ENCODE data around the gene PAX3. TPM values are rescaled to one million over a fixed set of nuclear protein-coding genes. Genes with fewer than 3 reads are reported as not detected.

PAX3 gene
- total RNA-seq, 1 donor from 2014 or later: not detected

DNA sequence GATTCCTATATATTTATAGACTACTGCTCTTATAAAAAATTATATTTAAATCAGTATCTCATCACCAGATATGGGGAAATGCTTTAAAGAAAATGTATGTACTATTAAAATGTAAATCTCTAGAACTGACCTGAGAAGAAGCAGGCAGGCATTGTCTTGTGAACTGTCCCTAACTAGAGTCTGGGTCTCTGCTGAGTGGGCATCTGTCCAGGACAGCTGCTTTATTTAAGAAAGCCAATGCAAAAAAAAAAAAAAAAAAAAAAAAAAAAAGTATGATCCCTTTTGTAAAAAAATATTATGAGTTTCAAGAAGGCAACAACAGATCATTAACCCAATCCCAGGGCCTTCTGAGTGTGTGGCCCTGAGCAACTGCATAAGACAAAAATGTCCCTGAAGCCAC lies 66.0 kb downstream of the PAX3 start:
- intact Hi-C loops (cut with micrococcal nuclease): no loop called here

DNA sequence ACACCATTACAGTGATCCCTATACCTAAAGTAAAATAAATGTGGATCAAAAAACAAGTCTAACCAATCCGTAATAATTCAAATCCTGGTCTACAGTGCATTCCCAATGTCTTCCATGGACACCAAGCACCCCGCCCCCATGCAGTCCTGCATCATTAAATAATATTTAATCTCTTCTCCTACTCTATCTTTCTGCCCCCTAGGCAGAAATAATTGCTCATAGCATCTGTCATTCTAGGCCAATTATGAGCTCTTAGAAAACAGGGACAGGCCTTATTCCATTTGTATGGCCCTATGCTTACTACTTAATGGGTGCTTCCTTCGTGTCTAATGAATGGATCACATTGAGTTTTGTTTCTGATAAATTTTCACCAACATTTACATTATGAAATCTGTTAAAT lies 66.4 kb downstream of the PAX3 start:
- intact Hi-C loops (cut with micrococcal nuclease): no loop called here

DNA sequence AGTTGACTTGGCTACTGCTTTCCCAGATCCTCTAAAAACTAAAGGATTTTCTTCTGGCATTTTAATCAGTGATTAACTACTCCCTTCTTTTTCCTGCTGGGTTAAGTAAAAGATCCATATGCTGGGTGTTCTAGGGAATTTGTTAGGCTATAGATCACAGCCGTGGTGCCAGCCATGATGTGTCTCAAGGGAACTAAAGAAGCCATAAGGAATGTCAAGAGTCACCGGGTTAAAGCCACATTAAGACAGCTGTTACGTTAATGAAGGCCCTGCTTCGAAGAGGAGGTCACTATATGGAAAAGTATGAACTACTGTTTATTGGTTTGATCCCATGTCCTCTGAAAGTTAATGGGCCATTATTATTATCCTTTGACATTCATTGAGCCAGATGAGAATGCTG lies 70.7 kb downstream of the PAX3 start:
- intact Hi-C loops (cut with micrococcal nuclease): no loop called here

DNA sequence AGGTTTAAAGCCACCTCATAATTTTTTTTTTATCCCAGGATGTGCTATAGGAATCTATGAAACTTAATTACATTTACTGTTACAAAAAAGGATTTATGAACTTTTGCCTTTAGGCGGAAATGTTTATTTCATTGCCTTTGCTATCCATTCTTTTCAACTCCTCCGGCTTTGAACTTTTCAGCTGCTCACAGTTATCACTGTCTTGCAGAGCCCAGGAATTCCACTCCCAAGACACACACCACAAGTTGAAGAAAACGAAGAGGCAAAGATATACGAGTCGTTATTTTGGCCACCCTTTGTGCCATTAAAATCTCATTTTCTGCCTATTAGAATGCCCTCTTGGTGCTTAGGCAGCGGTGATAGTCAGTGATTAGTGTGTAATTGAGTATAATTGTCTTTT lies 80.0 kb downstream of the PAX3 start:
- intact Hi-C loops (cut with micrococcal nuclease): no loop called here

DNA sequence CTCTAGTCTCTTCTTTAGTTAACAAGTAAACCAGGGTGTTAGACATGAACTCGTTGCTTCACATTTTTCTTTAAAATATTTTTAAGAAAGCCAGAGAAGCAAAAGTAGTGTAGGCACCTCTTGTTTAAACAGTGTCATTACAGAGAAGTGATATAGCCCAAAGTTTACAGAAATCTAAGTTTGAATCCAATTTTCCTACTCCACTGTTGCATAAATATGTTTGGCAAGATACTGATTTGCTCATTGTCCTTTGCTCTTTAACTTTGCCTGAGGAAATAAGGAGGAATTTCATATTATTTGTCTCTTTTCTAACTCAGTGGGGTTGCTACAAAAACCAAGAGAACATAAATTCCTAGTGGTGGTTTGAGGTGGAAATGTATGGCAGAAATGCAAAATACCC lies 81.1 kb downstream of the PAX3 start:
- intact Hi-C loops (cut with micrococcal nuclease): no loop called here

DNA sequence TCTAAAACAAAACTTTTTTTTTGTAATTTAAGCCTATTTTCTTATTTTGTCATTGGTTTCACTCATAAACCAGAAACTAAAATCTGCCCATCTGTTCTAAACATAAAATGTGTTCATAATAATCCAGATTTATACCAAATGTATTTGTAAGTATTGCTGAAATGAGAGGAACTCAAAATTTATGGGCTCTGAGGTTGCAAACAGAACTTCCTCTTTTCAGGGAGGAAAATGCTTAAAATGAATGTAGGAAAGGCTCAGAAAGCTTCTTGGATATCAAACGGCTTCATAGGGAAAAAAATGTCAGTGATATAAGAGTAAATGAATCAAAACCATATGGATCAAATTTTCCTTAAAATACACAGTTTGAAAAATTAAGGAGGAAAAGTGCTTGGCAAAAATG lies 83.9 kb downstream of the PAX3 start:
- intact Hi-C loops (cut with micrococcal nuclease): no loop called here

DNA sequence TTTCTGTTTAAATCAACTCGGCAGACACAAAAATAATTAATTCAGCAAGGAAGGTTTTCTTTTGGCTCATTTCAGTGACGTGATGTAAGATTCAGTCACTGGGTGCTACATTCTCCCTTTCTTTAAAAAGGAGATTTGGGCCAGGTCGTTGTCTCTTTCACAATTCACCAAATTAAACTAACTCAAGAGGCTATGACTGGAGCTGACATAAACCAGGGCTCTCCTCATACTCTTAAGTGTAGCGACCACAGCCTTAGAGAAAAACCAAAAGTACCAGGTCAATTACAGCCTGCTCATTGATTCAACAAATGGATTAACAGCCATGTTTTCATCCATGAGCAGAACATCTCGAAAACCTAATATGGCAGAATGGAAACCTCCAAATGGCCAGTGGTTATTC lies 85.7 kb downstream of the PAX3 start:
- intact Hi-C loops (cut with micrococcal nuclease): no loop called here

DNA sequence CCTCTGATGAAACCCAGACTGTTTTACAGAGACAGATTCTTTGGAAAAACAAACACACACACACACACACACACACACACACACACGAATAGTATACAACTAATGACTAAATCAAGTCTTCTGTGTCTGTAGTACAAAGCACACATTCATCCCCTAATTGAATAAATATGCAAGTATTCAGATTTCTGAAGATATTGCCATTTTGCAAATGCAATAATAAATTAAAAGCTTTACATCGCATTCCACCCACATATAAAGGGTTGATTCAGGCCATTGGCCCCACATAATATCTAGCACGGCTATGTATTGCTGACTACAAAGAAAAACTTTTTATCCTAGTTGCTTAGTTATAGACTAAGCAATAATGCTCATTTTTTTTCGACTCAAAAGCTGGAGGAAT lies 86.2 kb downstream of the PAX3 start:
- intact Hi-C loops (cut with micrococcal nuclease): no loop called here

DNA sequence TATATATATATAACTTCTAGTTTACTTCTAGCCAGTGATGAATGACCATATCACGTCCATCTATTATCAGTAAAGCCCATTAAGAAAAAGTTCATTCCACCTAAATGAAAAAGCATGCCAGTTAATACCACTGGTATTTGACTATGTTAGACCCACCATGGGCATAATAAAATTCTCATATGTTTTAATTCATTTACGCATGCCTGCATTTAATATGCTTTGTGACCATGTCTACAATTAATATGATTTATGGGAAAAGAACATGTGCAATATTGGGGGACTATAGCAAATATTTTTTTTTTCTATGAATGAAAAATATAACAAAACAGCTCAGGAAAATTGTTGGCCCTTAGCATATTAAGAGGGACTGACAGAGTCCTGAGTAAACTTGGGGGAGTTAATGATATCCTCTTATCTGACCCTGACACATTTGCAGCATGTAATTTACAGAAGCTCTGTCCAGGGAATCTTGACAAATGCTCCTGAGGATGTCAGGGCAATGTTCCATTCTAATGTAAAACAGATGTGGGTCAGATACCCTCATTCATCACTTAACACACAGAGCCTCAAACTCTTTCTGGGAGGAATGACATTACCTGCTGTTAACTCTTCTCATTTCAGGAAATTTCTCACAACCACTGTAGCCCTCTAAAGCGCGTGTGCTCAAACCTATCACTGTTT lies 90.6 kb downstream of the PAX3 start:
- intact Hi-C loops (cut with micrococcal nuclease): no loop called here

DNA sequence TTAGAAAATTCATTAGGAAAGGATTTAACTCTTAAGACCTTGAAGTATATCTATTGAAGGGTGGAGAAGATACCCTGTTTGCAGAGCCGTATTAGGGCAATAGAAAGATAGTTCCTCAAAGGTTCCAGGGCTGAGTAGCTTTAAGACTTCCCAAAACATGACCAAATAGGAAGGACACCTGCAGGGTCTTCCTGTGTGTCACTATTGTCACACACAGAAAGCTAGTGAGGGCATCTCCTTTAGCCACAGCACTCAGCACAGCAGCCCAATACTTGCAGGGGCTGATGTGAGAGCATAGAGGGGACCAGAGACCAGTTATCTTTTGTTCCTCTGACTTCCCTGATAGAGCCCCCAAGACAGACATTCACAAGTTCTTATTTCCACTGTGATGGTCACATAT lies 93.7 kb downstream of the PAX3 start:
- intact Hi-C loops (cut with micrococcal nuclease): no loop called here

DNA sequence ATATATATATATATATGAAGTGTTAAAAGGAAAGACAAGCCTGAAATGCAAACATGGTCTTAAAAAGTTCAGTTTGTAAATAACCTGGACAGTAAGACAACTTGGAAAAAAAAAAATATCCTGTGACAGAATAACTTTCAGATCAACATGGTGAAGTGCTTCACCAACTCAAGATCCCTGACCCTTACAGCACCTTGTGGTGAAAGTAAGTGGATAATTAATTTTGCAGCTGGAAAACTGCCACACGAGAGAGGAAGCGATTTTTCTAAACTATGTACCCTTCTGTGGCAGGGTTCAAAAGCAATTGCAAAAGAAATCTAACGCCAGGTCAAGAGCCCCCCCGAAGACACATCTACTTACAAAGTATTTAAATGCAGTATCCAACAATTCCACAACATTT lies 95.8 kb downstream of the PAX3 start:
- intact Hi-C loops (cut with micrococcal nuclease): no loop called here

DNA sequence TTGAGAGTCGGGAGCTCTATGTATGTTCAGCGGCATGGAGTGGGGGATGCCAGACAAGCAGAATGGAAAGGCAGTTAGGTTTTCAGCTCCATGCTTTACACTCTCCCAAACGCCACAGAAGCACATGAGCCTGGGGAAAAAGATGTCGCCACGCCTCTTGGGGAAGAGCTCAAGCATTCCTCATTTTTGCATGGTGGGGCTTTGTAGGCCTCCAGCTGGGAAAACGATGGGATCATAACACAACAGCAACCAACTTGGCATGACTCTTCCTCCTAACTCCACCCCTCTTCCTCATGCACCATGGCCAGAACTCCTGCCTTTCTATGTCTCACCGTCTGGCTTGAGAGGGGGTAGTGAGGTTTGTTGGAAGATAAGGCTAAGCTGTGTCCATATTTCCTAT lies 102.6 kb downstream of the PAX3 start:
- intact Hi-C loops (cut with micrococcal nuclease): no loop called here

DNA sequence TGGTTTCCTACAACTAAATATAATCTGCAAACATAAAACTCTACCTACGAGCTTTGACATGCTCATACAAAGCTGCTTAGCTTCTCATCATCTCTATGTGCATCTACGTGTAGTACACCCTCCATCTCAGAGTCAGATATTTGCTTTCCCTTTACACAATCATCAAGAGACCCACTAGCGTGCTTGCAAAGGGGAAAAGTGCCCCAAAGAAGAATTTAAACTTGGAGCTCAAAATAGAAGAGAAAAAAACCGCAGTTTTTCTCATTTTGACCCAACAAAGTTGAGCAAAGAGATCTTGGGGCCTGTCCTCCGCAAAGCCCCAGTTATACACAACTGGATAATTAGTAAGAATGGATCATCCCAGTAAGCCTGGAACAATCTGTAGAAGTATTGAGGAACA lies 104.1 kb downstream of the PAX3 start:
- intact Hi-C loops (cut with micrococcal nuclease): no loop called here

DNA sequence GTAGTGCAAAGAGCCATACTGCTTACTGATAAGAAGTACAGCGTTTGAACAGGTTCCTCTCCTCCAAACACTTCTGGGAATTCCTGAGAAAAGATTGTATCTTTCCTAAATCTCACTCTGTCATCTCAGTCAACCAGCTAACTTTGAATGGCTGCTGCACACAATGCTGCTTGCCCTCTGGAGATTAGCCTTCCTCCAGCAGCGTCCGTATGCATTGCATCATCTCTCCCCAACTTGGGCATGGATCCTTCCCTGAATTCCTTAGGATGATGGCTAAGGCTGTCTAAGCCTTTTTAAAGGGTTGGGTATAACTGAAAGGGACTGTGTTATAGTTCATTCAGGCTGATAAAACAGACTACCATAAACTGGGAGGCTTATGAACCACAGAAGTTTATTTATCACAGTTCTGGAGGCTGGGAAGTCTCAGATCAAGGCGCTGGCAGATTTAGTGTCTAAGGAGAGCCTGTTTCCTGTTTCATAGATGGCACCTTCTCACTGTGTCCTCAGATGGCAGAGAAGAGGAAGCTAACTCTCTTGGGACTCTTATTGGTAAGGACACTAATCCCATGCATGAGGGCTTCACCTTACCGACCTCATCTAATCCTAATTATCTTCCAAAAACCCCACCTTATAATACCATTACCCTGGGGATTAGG lies 105.3 kb downstream of the PAX3 start:
- intact Hi-C loops (cut with micrococcal nuclease): no loop called here

DNA sequence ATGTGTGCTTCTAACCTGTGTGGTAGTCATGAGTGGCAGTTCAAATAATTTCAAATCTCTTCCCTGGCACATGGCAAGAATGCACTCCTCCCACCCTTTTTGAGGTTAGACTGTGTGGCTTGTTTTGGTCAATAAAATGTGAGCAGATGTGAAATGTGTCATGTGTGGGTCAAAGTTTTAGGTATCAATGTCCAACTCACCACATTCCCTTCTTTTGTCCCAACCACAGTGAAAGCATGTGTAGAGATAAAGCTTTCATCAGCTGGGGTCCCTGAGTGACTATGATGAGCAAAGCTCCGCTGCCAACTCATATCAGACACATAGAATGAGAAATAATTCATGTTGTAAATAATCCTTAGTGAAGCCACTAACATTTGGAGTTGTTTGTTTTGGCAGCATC lies 118.2 kb downstream of the PAX3 start:
- intact Hi-C loops (cut with micrococcal nuclease): no loop called here

DNA sequence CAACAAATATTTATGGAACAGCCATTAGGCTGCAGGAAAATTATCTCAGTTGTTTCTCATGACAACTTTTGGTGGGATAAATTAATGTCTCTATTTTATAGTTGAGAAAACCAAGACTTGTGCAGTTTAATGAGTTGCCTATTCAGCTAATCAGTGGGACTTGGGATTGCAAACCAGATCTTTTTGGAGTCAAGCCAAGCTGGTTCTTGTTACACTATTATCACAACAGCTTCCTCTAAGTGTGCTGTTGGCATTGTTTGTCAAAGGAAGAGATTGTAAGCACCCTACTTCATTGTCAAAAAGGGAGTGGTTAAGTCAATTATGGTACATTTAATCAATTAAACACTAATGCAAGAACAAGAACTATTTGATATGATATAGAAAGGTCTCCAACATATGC lies 119.2 kb downstream of the PAX3 start:
- intact Hi-C loops (cut with micrococcal nuclease): no loop called here

DNA sequence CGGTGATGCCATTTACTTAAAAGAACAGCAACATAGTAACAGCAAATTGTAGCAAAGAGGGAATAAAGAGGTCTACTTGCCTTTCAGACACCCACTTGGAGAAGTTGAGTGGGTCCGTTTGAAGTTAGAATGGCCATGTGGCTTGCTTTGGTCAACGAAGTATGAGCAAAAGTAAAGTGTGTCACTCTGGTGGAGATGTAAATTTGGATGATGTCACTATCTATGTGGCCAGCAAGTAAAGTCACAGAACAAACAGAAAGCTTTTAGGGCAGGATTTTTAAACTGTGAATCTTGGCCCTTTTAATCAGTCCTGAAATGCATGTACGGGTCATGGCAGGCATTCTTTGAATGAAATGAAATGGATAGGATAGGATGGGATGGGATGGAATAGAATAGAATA lies 120.3 kb downstream of the PAX3 start:
- intact Hi-C loops (cut with micrococcal nuclease): no loop called here

DNA sequence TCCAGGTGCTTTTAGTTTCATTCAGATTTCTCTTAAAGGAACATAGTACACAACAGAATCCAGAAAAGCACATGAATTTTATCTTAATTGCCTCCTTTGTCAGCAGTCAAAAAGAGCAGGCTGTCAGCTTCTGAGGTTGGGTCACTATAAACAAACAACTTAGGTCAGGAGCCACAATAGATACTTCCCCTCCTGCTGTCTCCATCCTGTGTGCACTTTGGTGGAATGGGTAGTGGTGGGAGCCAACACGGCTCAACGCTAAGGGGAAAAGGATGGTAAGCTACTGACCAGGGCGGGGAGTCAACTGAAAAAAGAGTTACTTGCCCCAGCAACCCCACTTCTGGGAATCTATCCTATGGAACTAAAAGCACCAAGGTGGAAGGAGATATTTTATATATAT lies 121.9 kb downstream of the PAX3 start:
- intact Hi-C loops (cut with micrococcal nuclease): no loop called here

DNA sequence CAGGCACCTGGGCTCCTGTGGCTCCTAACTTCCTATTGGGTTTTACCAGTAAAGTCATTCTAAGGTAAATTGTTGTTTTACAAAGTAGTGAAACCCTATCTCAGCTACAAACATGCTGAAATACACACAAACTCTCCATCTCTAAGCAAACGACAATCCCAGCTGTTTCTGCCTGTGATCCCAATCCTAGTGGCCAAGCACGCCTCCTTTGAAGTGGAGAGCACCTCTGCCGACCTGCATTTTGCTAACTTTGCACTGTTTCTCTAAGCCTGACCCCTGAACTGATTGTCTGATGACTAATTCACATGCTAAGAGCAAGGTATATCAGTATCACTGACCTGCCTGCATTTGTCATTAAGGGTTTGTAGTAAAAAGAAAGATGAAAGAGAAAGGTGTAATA lies 124.3 kb downstream of the PAX3 start:
- intact Hi-C loops (cut with micrococcal nuclease): no loop called here

DNA sequence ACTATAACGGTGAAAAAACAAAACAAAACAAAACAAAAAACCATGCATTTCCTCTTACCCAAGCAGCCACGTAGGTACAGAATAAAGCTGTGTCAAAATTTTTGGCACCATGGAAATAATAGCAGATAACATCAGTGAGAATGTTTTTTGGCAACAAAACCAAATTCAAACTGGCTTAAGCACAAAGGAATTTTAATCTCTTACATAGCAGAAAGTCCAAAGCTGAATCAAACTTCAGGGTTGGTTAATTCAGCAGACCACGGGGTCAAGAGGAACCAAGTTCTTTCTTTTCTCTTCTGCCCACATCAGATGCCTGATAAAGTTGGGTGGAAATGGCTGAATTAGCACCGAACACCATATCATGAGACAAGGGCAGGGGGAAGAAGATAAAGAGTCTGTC lies 129.5 kb downstream of the PAX3 start:
- intact Hi-C loops (cut with micrococcal nuclease): no loop called here

DNA sequence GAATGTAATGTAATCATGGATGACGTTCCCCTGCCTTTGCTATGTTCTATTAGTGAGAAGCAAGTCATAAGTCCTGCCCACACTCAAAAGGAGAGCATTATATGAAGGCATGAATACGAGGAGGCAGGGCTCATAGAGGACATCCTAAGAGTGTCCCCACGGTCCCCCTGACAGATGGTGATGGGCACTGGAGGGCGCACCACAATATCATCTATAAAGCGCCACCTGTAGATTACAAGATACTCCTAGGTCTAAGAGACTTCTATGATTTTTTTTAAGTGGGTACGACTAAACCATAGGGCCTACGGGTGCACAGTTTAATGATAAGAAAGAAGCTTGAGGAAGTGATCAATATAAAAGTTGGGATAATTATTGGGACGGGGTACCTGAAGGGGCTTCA lies 131.0 kb downstream of the PAX3 start:
- intact Hi-C loops (cut with micrococcal nuclease): no loop called here

DNA sequence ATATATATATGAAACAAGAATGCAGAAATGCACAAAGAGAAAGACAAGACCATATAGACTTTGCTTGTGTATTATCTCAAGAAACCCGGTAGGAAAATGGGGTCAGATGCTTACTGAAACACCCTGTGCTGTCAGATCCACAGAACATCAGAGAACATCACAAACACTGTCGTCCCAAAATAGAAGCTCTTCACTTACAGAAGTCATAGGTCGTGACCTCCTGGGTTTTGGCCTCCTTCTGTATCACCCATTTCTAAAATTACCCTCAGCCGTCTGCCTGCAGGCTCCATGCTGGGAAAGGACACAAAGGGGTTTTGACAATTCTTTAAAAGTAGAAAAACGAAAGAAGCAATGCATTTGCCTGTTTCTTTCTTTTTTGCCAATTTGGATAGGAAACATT lies 137.9 kb downstream of the PAX3 start:
- intact Hi-C loops (cut with micrococcal nuclease): no loop called here

DNA sequence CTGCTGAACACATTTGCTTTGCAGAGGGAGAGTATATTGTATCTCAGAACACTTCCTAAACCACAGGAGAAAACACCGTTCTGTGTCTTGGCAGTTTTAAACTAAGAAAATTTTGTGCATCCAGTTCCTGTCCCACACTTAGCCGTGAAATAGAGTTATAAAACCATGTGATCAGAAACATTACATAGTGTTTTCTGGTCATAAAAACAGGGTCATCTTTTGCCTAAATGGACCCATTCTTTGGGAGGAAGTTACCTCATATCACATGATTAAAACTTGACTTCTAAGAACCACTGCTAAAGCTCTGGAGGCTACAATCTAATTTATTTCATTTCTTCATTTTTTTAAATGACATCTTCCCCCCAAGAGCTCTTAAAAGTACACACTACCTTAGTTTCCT lies 138.7 kb downstream of the PAX3 start:
- intact Hi-C loops (cut with micrococcal nuclease): no loop called here

DNA sequence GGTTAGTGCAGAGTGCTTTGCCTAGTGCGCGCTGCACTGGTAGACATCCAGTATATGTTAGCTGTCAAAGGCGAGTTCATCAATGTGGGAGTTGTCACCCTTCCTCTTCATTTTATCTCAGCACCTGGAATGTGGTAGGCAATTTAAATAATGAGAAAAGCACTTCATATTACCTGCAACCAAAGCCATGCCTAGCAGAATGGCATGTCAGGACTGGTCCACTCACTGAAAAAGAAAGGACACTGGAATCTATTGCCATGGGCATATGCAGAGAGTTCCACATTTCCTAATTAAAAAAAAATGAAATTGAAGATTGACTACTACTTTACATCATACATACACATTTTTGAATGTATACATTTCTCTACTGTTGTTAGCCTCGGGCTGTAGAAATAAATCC lies 139.6 kb downstream of the PAX3 start:
- intact Hi-C loops (cut with micrococcal nuclease): no loop called here

Data from T-helper 2 cell treated with Interferon-gamma antibody and Interleukin-4, amounts not matched to agents 100 ng/mL and 5 ng/mL, for 36 hours (primary cell).